Activated T-cell treated with anti-CD3 and anti-CD28 coated beads for 1 hour (primary cell): ENCODE results near the gene DUOXA2.

ENCODE experiments used
- DNase-seq: peaks from one replicate; pipeline ENCODE4 v3.0.0-alpha.2; 2020; ENCODE audit warnings: low read depth

Gene DUOXA2

DNA sequence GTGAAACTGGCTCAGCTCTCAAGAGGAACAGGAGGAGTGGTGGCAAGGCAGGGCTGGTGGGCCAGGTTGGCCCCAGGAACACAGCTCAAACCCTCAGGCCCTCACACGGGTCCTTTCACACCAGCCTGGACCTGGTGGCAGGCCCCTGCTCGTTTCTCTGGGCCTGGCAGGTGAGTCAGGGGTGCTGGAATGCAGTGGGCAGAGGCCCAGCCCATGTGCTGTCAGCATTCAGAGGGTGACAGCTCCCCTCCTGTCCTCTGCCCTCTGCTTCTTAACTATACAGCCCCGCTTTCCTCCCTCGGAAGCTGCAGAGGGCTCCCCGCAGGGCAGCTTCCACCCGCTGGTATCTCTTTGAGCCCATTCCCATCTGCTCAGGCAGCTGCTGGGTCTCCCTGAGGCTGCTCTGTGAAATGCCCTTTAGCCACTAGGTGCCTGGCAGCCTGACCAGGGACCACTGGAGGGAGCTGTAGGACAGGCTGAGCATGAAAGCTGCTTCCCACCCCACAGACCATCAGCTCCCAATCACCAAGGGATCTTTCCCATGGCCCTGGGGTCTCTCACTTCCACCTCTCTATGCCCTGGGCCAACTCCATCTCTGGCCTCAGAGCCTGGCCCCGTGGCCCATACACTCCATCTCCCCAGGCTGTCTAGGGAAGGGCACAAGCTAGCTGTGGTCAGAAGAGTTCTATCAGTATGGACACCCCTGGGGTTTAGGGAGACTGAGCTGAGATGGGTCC lies 48.8 kb downstream of the DUOXA2 start:
- DNase-seq, result peak; percentile 41

DNA sequence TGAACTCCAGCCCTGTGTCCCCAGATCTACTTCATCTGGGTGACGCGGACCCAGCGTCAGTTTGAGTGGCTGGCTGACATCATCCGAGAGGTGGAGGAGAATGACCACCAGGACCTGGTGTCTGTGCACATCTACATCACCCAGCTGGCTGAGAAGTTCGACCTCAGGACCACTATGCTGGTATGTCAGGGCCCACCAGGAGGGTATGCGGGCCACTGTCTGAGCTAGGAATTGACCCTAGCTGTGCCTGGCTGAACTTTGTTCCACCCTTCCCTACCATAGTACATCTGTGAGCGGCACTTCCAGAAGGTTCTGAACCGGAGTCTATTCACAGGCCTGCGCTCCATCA lies 49.4 kb downstream of the DUOXA2 start:
- DNase-seq, result no peak

DNA sequence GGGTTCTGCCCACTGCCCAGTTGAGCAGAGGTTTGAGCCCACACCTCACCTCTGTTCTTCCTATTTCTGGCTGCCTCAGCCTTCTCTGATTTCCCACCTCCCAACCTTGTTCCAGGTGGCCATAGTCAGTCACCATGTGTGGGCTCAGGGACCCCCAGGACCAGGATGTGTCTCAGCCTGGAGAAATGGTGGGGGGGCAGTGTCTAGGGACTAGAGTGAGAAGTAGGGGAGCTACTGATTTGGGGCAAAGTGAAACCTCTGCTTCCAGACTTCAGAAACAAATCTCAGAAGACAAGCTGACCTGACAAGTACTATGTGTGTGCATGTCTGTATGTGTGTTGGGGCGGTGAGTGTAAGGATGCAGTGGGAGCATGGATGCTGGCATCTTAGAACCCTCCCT lies 50.8 kb downstream of the DUOXA2 start:
- DNase-seq, result no peak

DNA sequence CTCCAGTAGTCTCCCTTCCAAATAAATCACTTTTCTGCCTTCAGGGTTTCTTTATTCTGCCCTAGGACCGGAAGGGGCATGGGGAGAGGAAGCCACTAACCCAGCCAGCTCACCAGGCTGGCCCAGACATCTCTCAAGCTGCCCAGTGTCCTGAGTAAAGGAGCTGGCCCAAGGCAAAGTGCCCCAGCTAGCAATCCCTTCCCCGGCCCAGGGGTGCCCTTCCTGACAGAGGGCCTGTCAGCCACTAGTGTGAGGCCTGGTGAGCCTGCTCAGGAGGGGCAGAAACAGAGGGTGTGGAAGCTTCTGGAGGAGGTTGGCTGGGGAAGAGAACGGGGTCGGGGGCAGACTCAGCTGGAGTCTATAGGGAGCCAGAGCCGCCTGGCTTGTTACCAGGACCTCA lies 51.4 kb downstream of the DUOXA2 start:
- no peak for DNase-seq

DNA sequence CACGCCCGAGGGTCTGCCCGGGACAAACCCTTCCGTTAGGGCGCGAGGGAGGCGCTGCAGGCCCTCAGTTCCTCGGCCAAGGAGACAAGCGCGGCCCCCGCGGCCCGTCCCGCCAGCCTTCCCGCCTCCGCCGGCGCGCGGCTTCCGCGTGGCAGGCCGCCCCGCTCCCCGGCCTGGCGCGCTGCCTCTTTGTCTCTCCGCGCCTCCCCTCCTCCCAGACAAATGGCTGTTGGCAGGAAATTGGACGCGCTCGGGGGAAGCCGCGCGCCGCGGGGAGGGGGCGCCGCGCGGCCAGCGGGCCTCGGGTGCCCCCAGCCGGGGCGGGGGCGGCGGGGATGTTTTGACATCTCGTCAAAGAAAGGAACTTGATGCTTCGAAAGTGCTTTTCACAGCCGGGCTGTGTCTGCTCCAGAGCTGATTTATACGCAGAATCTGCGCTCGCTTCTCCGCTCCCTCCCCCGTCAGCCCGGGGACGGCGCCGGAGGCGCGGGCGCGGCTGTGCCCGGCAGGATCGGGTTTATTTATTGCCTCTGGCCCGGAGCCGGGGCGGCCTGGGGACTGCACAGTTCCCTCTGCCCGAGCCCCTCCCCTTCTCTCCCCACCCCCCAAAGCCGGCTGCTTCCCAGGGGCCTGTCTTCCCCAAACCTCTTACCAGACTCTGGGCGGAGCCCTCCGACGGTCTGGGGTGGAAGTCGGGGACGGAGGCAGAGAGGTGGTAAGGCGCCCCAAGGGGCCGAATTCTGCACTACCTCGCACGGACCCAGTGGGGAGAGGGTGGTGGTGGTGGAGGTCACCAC lies 52.9 kb downstream of the DUOXA2 start:
- peak; percentile 68 for DNase-seq

DNA sequence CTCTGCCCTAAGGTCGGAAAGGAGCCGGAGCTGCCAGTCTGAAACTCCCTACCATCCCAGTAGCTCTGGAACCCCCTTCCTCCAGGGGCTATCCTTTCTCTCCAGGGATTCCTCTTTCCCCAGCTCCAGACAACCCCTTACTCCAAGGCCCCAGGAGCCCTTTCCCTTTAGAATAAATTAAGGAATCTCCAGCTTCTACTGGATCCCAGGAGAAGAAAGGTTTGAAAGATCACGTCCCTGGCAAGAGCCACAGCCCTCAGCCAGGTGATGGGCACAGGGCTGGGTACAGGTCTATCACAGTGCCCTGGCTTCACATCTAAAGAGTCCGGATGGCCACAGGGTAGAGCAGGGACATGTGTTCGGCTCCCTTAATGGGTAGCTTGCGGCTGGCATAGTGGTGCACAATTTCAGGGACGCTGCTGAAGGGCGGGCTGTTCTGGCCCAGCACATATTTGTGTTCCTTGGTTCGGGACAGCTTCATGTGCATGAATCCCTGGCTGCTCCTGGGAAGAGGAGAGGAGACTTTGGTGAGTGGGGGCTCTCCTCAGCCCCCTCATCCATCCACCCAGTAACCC lies 53.6 kb downstream of the DUOXA2 start:
- DNase-seq, result no peak
